ENCODE data around the gene FAM236A.
"Not testable (repeated sequence)": the region's sequence is repeated elsewhere in the genome, so short reads cannot be mapped to it uniquely, and the experiment has no call there.

FAM236A gene

DNA sequence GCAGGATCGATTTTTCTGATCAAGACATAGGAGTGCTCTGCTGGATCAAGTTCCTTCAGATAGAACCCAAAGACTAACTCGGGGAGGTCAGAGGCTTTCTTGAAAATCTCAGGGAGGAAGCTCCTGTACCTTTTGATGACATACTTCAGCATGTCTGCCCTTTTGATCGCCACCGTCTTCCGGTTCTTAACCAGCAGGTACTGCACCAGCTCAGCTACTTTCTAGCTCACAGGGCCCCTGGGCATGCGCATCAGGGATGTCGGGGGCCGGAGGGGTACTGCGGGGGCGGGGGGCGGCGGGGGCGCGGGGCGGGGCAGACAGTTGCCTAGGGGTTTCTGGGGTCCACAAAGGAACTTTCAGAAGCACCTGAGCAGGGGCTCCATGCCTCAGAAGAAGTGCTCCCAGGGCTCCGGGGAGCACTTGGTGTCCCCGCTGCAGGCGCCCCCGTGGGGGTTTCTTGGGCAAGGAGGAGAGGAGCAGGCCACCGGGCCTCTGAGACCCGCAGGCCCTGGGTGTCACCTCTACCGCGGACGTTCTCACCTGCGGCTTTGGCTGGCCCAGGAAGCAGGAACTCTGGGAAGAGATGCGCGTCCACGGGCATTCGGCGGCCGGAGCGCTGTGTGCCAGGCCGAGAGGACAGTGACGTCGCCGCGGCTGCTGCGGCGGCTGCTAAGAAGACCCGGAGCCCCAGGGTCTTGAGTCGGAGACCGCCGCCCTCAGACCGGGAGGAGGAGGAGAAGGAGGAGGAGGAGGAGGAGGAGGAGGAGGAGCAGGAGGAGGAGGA, 5.2 kb downstream of the FAM236A start:
- not testable (repeated sequence) for H3K9me3 ChIP-seq (ENCODE audit: control insufficient read depth, low read length); H3K4me1 ChIP-seq (ENCODE audit: control insufficient read depth, insufficient read depth, low read depth, low read length); H2BK15ac ChIP-seq (ENCODE audit: low read depth, poor library complexity, severe bottlenecking); H4K8ac ChIP-seq (ENCODE audit: low read length); H2BK120ac ChIP-seq (ENCODE audit: low read depth, low read length); H3K4ac ChIP-seq (ENCODE audit: low read depth in 1 of 2, low read length in 2 of 2); H3K79me1 ChIP-seq (replicated peaks; ENCODE audit: low read length, poor library complexity, severe bottlenecking); H3K9ac ChIP-seq (ENCODE audit: low read length); H4K91ac ChIP-seq (ENCODE audit: low read length); H3K27ac ChIP-seq (ENCODE audit: low read length, poor library complexity, severe bottlenecking); H3K4me3 ChIP-seq (ENCODE audit: insufficient read depth in 1 of 2, low read depth in 1 of 2, low read length in 2 of 2); H3K27me3 ChIP-seq (ENCODE audit: control insufficient read depth in 1 of 2, insufficient read depth in 1 of 2, low read length in 2 of 2); H3K36me3 ChIP-seq (ENCODE audit: control insufficient read depth in 1 of 2, insufficient read depth in 2 of 2, low read depth in 1 of 2, low read length in 2 of 2); H3K18ac ChIP-seq (ENCODE audit: low read depth in 1 of 2, low read length in 2 of 2); H3K14ac ChIP-seq (ENCODE audit: low read length in 2 of 2); DNase-seq; H3K4me2 ChIP-seq (ENCODE audit: low read length, poor library complexity, severe bottlenecking); H2AK5ac ChIP-seq (ENCODE audit: low read length, severe bottlenecking); H3K23ac ChIP-seq (ENCODE audit: low read length in 2 of 2); H2BK12ac ChIP-seq (ENCODE audit: low read length in 2 of 2); H2BK5ac ChIP-seq (ENCODE audit: low read depth, low read length, poor library complexity, severe bottlenecking); H2AFZ ChIP-seq (ENCODE audit: low read depth, low read length)
- no CpG with 5 or more reads among the region's 44 CpGs for WGBS

DNA sequence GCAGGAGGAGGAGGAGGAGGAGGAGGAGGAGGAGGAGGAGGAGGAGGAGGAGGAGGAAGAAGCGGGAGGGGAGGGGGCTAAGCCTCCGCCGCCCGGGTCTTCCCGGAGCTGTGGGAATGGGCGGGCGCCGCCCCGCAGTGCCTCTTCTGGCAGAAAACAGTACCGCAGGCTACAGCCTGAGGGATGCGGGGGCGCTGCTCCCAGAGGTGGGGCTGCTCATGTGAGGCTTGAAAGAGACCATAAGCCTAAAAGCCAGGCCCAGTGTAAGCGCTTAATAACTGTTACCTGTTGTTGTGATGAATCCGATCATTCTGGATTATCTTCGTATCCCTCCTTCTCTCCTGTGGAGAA, 5.8 kb downstream of the FAM236A start, which contains the start of gene DMRTC1:
Gene DMRTC1 (minus strand): TSS at position 19 of the 351 bp plus-strand sequence. CDS start 68,143 bp downstream, outside the sequence.
- not testable (repeated sequence) for H3K9ac ChIP-seq (ENCODE audit: low read length); H2AK5ac ChIP-seq (ENCODE audit: low read length, severe bottlenecking); H3K4me3 ChIP-seq (ENCODE audit: insufficient read depth in 1 of 2, low read depth in 1 of 2, low read length in 2 of 2); H3K27ac ChIP-seq (ENCODE audit: low read length, poor library complexity, severe bottlenecking); H2AFZ ChIP-seq (ENCODE audit: low read depth, low read length); H3K27me3 ChIP-seq (ENCODE audit: control insufficient read depth in 1 of 2, insufficient read depth in 1 of 2, low read length in 2 of 2); H2BK5ac ChIP-seq (ENCODE audit: low read depth, low read length, poor library complexity, severe bottlenecking); H4K91ac ChIP-seq (ENCODE audit: low read length); H2BK15ac ChIP-seq (ENCODE audit: low read depth, poor library complexity, severe bottlenecking); H2BK120ac ChIP-seq (ENCODE audit: low read depth, low read length); H3K36me3 ChIP-seq (ENCODE audit: control insufficient read depth in 1 of 2, insufficient read depth in 2 of 2, low read depth in 1 of 2, low read length in 2 of 2); H3K14ac ChIP-seq (ENCODE audit: low read length in 2 of 2); H2BK12ac ChIP-seq (ENCODE audit: low read length in 2 of 2); DNase-seq; H4K8ac ChIP-seq (ENCODE audit: low read length); H3K4ac ChIP-seq (ENCODE audit: low read depth in 1 of 2, low read length in 2 of 2); H3K79me1 ChIP-seq (replicated peaks; ENCODE audit: low read length, poor library complexity, severe bottlenecking); H3K23ac ChIP-seq (ENCODE audit: low read length in 2 of 2); H3K9me3 ChIP-seq (ENCODE audit: control insufficient read depth, low read length); H3K4me1 ChIP-seq (ENCODE audit: control insufficient read depth, insufficient read depth, low read depth, low read length); H3K18ac ChIP-seq (ENCODE audit: low read depth in 1 of 2, low read length in 2 of 2); H3K4me2 ChIP-seq (ENCODE audit: low read length, poor library complexity, severe bottlenecking)
- no CpG with 5 or more reads among the region's 15 CpGs for WGBS

DNA sequence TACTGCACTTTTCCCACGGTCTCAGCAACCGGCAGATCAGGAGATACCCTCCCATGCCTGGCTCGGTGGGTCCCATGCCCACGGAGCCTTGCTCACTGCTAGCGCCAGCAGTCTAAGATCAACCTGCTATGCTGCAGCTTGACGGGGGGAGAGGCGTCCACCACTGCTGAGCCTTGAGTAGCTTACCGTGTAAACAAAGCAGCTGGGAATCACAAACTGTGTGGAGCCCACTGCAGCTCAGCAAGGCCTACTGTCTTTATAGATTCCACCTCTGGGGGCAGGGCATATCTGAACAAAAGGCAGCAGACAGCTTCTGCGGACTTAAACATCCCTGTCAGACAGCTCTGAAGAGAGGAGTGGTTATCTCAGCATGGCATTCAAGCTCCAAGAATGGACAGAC, 22.0 kb downstream of the FAM236A start:
- not testable (repeated sequence) for H4K91ac ChIP-seq (ENCODE audit: low read length); H2AFZ ChIP-seq (ENCODE audit: low read depth, low read length); H3K79me1 ChIP-seq (replicated peaks; ENCODE audit: low read length, poor library complexity, severe bottlenecking); H2BK120ac ChIP-seq (ENCODE audit: low read depth, low read length); H3K4me1 ChIP-seq (ENCODE audit: control insufficient read depth, insufficient read depth, low read depth, low read length); H3K14ac ChIP-seq (ENCODE audit: low read length in 2 of 2); H3K4me2 ChIP-seq (ENCODE audit: low read length, poor library complexity, severe bottlenecking); H3K23ac ChIP-seq (ENCODE audit: low read length in 2 of 2); H3K9ac ChIP-seq (ENCODE audit: low read length); H3K27ac ChIP-seq (ENCODE audit: low read length, poor library complexity, severe bottlenecking); H2BK15ac ChIP-seq (ENCODE audit: low read depth, poor library complexity, severe bottlenecking); H3K27me3 ChIP-seq (ENCODE audit: control insufficient read depth in 1 of 2, insufficient read depth in 1 of 2, low read length in 2 of 2); H2AK5ac ChIP-seq (ENCODE audit: low read length, severe bottlenecking); H3K4me3 ChIP-seq (ENCODE audit: insufficient read depth in 1 of 2, low read depth in 1 of 2, low read length in 2 of 2); H4K8ac ChIP-seq (ENCODE audit: low read length); DNase-seq; H3K9me3 ChIP-seq (ENCODE audit: control insufficient read depth, low read length); H3K36me3 ChIP-seq (ENCODE audit: control insufficient read depth in 1 of 2, insufficient read depth in 2 of 2, low read depth in 1 of 2, low read length in 2 of 2); H3K18ac ChIP-seq (ENCODE audit: low read depth in 1 of 2, low read length in 2 of 2); H2BK12ac ChIP-seq (ENCODE audit: low read length in 2 of 2); H2BK5ac ChIP-seq (ENCODE audit: low read depth, low read length, poor library complexity, severe bottlenecking); H3K4ac ChIP-seq (ENCODE audit: low read depth in 1 of 2, low read length in 2 of 2)
- no CpG with 5 or more reads among the region's 9 CpGs for WGBS

GRCh38 chrX:72971859-72972258, 33.9 kb downstream of the FAM236A start:
- no CpG with 5 or more reads among the region's 5 CpGs for WGBS
- H3K9me3 ChIP-seq (ENCODE audit: control insufficient read depth, low read length); H3K23ac ChIP-seq (ENCODE audit: low read length in 2 of 2); H2AFZ ChIP-seq (ENCODE audit: low read depth, low read length); H4K91ac ChIP-seq (ENCODE audit: low read length); H3K27me3 ChIP-seq (ENCODE audit: control insufficient read depth in 1 of 2, insufficient read depth in 1 of 2, low read length in 2 of 2); H3K4me3 ChIP-seq (ENCODE audit: insufficient read depth in 1 of 2, low read depth in 1 of 2, low read length in 2 of 2); H2BK15ac ChIP-seq (ENCODE audit: low read depth, poor library complexity, severe bottlenecking); DNase-seq; H3K9ac ChIP-seq (ENCODE audit: low read length); H2AK5ac ChIP-seq (ENCODE audit: low read length, severe bottlenecking); H2BK12ac ChIP-seq (ENCODE audit: low read length in 2 of 2); H2BK5ac ChIP-seq (ENCODE audit: low read depth, low read length, poor library complexity, severe bottlenecking); H3K14ac ChIP-seq (ENCODE audit: low read length in 2 of 2); H3K36me3 ChIP-seq (ENCODE audit: control insufficient read depth in 1 of 2, insufficient read depth in 2 of 2, low read depth in 1 of 2, low read length in 2 of 2); H3K27ac ChIP-seq (ENCODE audit: low read length, poor library complexity, severe bottlenecking); H3K4me1 ChIP-seq (ENCODE audit: control insufficient read depth, insufficient read depth, low read depth, low read length); H4K8ac ChIP-seq (ENCODE audit: low read length); H3K4me2 ChIP-seq (ENCODE audit: low read length, poor library complexity, severe bottlenecking); H3K4ac ChIP-seq (ENCODE audit: low read depth in 1 of 2, low read length in 2 of 2); H2BK120ac ChIP-seq (ENCODE audit: low read depth, low read length); H3K79me1 ChIP-seq (replicated peaks; ENCODE audit: low read length, poor library complexity, severe bottlenecking); H3K18ac ChIP-seq (ENCODE audit: low read depth in 1 of 2, low read length in 2 of 2): not testable (repeated sequence)

Data from mesenchymal stem cell (in vitro differentiated cells and primary cell).